Erythroblast (primary cell): ENCODE measurements around the gene CLEC2A.

Experiments
- GATA1 ChIP-seq: IDR thresholded peaks from 2 replicates; pipeline ENCODE4 v1.6.1; 2011; ENCODE audit warnings: low read depth, mild to moderate bottlenecking, control low read depth, low read length, moderate library complexity
- POLR2A ChIP-seq: IDR thresholded peaks from 2 replicates; pipeline ENCODE4 v1.6.1; 2011; ENCODE audit warnings: mild to moderate bottlenecking, low read length

- TF ChIP-seq POLR2A (no peak), GATA1 (no peak)
Observed at GRCh38 chr12:9947674-9948073, 15.5 kb upstream of the CLEC2A start.
